GM21529 (cell line): ENCODE results near the gene OR2Y1.
"Not testable (repeated sequence)": the region's sequence is repeated elsewhere in the genome, so short reads cannot be mapped to it uniquely, and the experiment has no call there.

Experiments used
- ATAC-seq: cut with Tn5 transposase; IDR thresholded peaks from one replicate; pipeline ENCODE4 v1.9.1; 2021; ENCODE audit not compliant: unreplicated experiment

The OR2Y1 gene, protein sequence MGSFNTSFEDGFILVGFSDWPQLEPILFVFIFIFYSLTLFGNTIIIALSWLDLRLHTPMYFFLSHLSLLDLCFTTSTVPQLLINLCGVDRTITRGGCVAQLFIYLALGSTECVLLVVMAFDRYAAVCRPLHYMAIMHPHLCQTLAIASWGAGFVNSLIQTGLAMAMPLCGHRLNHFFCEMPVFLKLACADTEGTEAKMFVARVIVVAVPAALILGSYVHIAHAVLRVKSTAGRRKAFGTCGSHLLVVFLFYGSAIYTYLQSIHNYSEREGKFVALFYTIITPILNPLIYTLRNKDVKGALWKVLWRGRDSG

DNA sequence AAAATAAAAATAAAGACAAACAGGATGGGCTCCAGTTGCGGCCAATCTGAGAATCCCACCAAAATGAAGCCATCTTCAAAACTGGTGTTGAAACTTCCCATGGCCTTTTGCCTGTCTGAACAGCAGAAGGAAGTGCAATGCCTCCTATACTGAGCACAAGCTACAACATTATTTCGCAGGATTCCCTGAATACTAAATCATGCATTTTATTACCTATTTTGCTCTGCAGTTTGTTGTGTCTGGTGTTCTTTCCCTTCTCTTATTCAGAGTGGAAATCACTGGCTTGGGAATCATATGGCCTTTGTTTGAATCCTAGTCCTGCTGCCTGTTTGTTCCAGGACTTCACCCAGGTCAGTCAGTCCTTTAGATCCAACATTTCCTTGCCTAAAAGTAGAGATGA lies at the start of gene OR2Y1:
Gene OR2Y1, minus strand, starts transcription at position 101 of the 400 bp plus-strand sequence. Its CDS starts 0 bp downstream, at position 101.
- no peak for ATAC-seq

DNA sequence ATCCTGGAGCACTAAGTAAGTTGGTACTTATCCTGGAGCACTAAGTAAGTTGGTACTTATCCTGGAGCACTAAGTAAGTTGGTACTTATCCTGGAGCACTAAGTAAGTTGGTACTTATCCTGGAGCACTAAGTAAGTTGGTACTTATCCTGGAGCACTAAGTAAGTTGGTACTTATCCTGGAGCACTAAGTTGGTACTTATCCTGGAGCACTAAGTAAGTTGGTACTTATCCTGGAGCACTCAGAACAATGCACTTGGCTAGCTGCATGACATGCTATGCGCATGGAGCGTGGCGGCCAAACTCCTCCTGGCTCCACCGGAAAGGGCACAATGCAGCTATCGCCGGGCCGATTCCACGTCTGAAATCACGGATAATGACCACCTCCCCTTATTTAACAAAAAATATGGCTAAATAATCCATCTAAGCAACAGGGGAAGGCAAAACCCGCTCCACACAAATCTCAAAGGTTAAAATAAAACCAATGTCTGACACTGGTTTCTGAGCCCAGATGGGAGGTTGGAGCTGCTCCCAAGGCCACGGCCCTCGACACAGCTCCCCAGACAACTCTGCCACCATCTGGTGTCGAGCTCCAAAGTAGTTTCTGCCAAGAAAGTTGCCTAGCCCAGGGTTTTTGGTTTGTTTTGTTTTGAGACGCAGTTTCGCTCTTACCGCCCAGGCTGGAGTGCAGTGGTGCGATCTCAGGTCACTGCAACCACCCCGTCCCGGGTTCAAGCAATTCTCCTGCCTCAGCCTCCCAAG lies 49.0 kb upstream of the OR2Y1 start:
- not testable (repeated sequence) for ATAC-seq

DNA sequence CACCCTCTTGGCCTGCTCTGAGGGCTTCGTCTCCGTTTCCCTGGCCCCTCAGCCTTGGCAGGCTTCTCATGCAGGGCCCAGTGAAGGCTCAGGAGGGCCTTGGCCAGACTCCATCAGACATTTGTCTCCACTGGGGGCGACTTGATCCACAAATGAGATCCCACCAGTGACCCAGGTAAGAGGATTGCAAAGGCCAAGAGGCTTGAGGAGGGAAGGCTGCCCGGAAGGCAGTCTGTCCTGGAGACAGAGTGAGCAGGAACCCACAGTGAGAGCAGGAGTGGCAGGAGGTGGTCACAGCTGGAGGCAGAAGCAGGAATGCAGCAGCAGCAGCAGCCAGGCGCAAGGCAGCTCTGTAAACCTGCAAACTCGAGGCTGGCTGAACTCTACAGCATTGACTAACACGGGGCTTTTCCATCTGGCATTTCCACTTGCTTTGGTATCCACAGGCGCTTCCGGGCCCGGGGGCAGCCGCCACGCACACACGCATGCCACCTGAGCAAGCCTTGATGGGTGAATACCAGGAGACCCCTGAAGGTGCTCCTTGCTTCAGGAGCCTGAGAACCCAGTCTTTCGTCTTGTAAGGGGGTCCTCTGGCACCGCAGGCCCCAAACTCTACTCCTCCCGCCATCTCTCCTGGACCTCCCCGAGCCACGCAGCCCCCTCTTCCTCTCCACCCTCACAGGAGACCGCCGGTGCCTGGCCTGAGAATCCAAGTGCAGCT lies 48.0 kb upstream of the OR2Y1 start:
- ATAC-seq, result no peak

DNA sequence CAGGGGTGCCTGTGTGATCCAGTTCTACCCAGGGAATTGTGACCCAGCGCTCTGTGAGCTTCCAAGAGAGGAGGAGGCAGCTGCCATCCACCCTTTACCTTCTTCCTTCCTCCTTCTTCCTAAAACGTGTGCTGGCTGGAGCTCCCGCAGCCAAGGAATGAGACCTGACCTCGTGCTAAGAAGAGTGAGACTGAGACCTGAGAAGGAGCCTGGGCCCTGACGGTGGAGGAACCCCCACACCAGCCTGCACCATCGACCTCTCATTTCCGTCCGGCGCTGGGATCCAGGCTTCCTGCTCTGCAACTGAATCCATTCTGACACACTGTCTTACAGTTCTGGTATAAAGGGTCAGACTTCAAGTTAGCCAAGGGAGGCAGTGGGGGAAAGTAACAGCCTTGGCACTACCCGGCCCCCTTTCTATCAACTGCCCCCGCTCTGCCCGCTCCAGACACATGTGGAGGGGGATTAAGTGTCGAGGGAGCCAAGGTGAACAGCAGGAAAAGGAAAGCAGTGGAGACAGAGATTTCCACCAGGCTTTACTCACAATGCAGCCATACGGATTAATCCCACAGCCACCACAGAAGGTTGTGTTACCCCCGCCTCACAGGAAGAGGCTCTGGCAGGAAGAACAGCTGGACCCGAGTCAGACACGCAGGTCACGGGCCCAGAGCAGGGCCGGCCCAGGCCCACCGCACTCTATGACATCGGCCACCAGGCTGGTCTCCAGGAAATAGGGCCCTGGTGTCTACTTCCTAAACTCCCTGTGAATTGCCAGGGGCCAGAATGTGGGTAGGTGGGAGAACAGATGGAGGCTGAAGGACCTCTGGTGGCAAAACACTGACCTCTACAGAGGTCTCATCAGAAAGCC lies 46.9 kb upstream of the OR2Y1 start:
- no peak for ATAC-seq

DNA sequence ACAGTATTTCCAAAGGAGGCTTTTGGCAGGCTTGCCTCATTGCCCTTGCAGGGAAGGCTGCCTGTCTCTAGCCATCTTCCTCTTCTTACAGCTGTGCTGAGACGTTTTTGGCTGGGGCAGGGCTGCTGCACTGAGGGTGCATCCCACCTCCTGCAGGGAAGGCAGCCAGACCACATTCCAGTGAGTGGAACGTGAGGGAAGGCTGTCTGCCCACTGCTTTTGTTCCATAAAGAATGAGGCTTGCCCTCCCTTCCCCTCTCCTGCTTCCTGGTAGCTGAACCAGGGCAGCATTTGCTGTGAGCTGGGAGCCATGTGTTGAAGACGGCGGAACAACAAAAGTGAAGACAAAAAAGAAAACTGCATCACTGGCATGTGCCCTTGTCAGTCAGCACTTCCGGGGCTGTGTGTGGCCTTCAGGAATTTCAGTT lies 46.0 kb upstream of the OR2Y1 start:
- ATAC-seq, result no peak

DNA sequence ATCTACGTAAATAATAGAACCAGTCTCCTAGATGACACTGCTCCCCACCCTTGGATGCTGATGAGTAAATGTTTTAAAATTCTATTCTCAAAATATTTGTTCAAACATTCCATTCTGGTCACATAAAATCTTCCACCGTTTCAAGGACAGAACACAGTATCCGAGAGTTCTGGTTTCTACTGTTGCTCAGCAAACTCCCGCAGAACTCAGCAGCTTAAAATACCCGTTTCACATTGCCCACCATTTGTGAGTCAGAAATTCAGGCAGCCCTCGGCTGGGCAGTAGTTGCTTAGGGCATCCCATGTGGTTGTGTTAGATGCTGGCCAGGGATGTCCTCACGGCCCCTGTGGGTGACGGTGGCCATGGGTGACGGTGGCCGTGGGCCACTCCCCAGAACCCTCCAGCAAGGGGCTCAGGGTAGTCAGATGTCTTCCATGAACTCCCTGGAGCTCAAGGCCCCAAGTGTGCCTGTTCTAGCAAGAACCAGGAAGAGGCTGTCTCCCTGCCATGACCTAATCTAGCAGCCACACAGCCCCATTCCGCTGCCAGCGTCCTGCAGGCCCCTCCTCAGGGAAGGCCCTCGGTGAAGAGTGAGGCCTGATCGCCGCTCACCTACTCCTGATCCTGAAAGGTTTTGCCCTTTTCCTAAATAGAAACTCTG lies 45.4 kb upstream of the OR2Y1 start:
- no peak for ATAC-seq

DNA sequence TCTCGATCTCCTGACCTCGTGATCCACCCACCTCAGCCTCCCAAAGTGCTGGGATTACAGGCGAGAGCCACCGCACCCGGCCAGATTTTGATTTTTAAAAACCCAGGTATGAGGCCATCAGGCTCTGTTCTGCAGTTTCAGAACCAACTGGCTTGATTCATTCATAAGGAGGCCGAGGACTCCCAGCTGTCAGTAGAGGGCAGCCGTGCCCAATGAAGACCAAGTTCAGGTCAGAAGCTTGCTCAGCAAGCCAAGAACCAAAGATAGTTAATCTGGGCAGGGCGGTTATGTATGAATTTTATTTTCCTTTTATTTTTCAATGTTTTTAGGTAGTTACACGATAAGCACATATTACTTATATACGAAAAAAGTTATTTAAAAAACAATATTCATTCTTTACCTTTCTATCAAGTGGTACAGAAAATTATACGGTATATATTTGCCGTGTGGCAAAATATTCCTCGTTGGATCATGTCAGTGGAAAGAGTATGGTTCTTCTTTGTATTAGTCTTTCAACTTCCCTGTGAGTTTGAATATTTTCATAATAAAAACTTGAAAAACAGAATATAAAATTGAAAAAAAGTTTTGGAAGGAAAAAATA lies 44.7 kb upstream of the OR2Y1 start:
- peak; percentile 77 for ATAC-seq

DNA sequence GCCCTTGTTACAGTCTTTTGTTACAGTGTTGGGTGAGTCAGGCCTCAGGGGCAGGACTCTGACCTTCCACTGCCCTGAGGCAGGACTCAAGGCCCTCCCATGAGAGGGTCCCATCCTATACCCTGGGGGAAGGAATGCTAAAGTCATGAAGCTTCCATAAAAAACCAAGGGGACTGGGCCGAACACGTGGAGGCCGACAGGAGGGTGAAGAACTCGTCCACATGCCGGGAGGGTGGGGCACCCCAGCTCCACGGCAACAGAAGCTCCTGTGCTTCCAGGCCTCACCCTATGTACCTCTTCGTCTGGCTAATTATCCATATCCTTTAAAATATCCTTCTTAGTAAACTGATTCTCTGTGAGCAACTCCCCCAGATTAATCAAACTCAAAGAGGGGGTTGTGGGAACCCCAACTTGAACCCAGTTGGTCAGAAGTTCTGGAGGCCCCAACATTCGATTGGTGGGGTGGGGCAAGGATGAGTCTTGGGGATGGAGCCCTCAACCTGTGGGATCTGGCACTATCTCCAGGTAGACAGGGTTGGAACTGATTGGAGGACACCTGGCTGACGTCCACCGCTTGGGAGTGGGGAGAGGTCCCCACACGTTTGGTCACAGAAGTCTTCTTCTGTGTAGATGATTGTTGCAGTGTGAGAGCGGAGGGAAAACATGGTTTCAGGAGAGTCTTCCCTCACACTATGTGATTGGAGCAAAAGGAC lies 43.6 kb upstream of the OR2Y1 start:
- ATAC-seq, result no peak

DNA sequence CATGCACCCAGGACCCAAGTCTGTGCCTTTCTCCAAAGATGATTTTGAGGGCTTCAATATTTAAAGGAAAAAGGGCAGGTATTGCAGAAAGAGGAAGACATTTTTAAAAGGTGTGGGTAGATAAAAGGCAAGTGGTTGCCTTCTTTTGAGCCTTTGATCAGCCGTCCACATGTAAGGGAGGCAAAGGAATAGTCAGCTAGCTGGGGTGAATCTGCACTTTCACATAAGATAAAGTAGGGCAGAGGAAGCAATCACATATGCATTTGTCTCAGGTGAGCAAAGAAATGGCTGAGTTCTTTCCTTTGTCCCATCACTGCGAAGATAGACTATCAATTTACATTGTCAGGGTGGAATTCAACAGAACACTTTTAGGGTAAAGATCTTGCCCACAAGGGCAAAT lies 42.9 kb upstream of the OR2Y1 start:
- ATAC-seq, result no peak

DNA sequence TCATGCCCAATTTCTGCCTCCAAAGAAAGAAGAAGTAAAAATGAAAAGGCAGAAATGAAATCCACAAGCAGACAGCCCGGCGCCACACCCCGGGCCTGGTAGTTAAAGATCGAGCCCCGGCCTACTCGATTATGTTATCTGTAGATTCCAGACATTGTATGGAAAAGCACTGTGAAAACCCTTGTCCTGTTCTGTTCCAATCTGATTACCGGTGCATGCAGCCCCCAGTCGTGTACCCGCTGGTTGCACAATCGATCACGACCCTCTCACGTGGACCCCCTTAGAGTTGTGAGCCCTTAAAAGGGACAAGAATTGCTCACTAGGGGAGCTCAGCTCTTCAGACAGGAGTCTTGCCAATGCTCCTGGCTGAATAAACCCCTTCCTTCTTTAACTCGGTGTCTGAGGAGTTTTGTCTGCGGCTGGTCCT lies 42.1 kb upstream of the OR2Y1 start:
- not testable (repeated sequence) for ATAC-seq

DNA sequence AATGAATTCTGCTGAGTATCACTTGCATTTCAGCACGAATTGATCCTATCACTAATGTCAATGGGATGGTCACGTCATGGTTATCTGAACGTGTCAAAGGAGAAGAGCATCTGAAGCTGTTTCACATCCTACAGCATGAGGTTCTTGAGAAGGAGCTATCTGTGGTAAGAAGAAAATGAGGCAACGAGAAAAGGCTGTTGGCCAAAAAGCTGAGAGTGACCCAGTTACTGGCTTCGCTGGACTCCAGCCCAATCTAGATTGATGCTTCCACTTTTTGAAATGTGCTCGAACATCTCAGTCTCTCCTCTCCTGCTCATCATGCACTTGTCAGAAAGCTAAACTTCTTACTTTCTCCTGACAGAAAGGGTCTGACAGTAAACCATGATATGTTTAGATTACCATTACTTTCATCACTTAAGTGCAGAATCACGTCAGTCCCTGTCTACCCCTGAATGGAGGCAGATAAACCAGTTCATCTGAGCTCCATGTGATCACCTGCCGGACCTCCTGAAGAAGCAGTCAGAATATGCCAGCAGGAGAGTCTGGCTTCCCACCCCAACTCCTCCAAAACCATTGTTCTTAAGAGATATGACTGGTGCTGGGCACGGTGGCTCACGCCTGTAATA lies 40.2 kb upstream of the OR2Y1 start:
- no peak for ATAC-seq

DNA sequence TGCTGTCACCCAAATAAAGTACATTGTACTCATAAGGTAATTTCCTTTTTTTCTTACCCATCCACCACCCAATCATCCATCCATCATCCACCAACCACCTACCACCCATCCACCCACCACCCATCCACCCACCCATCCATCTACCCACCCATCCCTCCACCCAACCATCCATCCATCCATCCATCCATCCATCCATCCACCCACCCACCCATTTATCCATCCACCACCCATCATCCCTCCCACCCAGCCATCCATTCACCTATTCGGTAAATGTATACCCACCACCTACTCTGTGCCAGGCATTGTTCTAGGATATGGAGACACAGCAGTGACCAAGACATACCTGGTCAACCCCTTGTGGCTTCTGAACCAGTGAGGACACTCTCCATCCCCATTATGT lies 37.6 kb upstream of the OR2Y1 start:
- ATAC-seq, result no peak

DNA sequence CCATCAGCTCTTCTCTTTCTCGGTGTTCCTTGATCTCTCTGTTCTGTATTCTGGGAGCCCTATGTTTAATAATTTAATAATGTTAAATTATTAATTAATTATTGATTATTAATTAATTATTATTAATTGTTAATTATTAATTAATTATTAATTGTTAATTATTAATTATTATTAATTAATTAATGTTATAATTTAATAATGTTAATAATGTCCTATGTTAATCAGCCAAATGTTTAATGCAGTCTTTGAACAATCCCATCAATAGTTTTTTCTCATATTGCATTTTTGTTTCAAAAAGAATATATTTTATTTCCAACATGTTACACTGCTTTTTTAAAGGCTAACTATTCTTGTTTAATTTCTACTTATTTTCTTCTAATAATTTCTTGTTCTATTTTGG lies 36.5 kb upstream of the OR2Y1 start:
- ATAC-seq, result no peak

DNA sequence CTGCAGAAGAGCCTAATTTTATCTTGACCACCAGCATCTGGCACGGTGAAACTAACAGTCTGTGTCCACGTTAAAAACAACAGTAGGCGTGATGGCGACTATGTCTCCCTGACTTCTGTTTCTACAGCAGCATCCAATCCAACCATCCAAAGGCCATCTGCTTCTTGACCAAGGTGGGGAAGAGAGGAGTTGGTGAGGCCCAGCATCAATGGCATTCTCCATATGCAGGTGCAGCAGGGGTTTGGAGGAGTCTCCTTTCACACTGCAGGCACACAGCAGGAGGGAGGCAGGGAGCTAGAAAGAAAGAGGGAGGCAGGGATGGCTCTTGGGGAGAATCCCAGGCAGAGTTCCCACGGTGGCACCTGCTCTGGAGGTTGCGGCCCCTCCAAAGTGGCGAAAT lies 35.8 kb upstream of the OR2Y1 start:
- no peak for ATAC-seq

DNA sequence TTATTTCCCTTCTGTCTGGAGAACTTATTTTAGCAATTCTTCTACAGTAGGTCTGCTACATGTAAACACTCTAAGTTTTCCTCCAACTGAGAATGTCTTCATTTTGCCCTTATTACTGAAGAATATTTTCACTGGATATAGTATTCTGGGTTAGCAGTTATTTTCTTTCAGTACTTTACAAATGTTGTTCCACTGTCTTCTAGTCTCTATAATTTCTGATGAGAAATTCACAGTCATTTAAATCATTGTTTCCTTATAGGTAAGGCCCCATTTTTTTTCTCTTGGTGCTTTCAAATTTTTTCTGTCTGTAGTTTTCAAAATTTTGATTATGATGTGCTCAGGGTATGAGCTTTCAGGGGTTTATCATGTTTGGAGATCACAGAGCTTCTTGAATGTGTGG lies 32.0 kb upstream of the OR2Y1 start:
- ATAC-seq, result no peak

DNA sequence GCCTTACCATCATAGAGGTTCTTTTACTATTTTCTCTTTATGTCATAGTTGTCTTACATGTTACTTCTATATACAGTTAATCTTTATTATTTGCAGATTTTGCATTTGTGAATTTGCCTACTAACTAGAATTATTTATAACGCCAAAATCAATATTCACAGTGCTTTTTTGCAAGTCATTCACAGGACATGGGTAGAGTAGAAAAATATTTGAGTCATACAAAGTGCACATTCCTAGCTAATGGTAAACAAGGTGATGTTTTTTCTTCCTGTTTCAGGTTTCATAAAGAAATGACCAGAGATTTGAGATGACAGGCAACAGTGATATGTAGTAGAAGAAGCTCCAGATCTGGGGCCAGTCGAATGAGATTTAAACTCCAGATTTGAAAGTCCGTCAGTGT lies 30.0 kb upstream of the OR2Y1 start:
- no peak for ATAC-seq

DNA sequence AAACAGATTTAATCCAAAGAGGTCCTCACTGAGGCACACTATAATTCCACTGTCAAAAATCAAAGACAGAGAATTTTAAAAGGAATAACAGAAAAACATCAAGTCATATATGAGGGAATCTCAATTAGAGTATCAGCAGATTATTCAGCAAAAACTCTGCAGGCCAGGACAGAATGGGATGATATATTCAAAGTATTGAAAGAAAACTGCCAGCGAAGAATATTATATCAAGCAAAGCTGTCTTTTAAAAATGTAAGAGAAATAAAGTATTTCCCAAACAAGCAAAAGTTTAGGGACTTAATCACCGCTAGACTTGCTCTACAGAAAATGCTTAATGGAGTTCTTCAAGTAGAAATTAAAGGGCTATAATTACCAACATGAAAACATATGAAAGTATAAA lies 15.7 kb upstream of the OR2Y1 start:
- no peak for ATAC-seq

DNA sequence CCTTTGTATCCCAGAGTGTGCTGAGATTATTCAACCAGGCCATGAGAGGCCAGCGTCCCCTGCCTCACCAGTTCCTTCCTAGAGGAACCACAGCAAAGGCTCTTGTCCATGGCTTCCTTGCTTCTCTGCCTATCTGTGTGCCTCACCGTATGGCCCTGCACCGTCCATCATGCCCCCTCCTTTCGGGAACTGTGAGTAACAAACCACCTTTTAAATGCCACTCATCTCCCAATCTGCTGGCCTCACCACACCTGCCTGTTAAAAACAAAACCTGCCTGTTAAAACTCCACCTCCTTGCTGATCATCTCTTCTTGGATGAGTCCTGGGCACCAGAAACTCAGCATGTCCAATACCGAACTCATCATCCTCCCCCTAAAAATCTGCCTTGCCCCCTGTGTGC lies 4.4 kb upstream of the OR2Y1 start:
- ATAC-seq, result no peak

DNA sequence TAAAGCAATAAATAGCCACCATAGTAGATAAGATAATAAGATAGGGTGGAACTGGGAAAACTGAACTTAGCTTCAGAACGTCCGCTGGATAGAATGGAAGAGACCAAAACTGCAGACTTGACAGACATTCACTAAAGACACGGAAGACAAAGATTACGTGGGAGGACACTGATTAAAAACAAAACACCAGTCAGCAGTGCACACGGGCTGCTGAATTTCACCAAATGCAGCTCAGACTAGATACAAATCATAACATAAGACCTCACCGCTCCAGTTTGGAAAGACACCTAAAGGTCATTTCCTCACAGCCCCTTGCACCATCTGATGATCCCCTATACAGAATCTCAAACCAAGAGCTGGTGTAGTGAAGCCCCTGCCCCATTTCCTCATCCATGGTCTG lies 2.9 kb upstream of the OR2Y1 start:
- ATAC-seq, result no peak
